Type B pancreatic cell (in vitro differentiated cells): Measurements from ENCODE around the gene SULT2B1. TPM values are rescaled to one million over a fixed set of nuclear protein-coding genes. Genes with fewer than 3 reads are reported as not detected.
"Not testable (repeated sequence)": the region's sequence is repeated elsewhere in the genome, so short reads cannot be mapped to it uniquely, and the experiment has no call there.

Experiments
- DNase-seq: peaks from one replicate; pipeline ENCODE4 v3.0.0; 2021; ENCODE audit warnings: mixed read lengths; ENCODE audit not compliant: unreplicated experiment; ENCODE audit errors: extremely low spot score
- H3K27ac Mint-ChIP-seq: 2 replicates; pipeline ENCODE4 v1.8.0; 2021; ENCODE audit warnings: mild to moderate bottlenecking, mixed read lengths
- H3K27me3 Mint-ChIP-seq: 2 replicates; pipeline ENCODE4 v1.8.0; 2021; ENCODE audit warnings: mixed read lengths
- H3K36me3 Mint-ChIP-seq: 2 replicates; pipeline ENCODE4 v1.8.0; 2021; ENCODE audit warnings: mixed read lengths
- H3K4me1 Mint-ChIP-seq: one replicate; pipeline ENCODE4 v1.8.0; 2021; ENCODE audit warnings: mixed read lengths; ENCODE audit not compliant: unreplicated experiment
- H3K4me3 Mint-ChIP-seq: 2 replicates; pipeline ENCODE4 v1.8.0; 2021; ENCODE audit warnings: mild to moderate bottlenecking, mixed read lengths
- H3K9me3 Mint-ChIP-seq: 2 replicates; pipeline ENCODE4 v1.8.0; 2021; ENCODE audit warnings: mixed read lengths
- total RNA-seq: library from RNA; stranded (reverse); gene quantifications from 2 replicates; pipeline ENCODE4 v1.2.1, GENCODE V29; 2021; ENCODE audit warnings: low replicate concordance
- TF ChIP-seq, protein P1 (sequence below): fragments of 200-600 bp; sonication (generic); conservative IDR thresholded peaks from 2 replicates; pipeline ENCODE4 v1.5.0; 2021; ENCODE audit warnings: antibody characterized with exemption, mild to moderate bottlenecking

SULT2B1 gene
- total RNA-seq, 1 donor from 2014 or later = 0.77 TPM

DNA sequence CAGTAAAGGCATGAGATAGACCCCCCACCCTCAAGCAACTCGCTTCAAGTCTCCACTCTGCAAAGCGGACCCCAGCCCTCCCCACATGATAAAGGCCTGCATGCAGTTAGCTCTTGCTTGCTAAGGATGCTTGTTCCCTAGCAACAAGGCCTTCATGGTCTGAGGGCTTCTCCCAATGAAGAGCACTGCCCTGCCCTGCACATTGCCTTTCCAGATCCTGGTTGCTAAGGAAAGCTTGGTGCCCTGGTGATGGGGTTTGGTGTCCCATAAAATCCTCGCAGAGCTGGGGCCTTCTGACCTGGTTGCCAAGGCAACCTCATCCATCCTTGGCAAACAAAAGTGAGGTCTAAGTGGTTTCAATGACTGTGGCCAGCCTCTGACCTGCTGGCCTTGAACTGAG, 79.3 kb downstream of the SULT2B1 start:
- H3K4me1 Mint-ChIP-seq = peaks cover 28% of the 10 kb centered on the region

DNA sequence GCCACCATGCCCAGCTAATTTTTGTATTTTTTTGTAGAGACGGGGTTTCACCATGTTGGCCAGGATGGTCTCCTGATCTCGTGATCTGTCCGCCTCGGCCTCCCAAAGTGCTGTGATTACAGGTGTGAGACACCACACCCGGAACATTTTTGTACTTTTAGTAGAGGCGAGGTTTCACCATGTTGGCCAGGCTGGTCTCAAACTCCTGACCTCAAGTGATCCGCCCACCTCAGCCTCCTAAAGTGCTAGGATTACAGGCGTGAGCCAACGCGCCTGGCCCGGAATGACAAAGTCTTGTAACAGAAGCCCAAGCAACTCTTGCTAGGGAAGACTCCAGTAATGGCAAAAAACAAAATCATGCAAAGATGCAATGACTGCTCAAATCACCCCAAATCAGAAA, 80.3 kb downstream of the SULT2B1 start:
- H3K9me3 Mint-ChIP-seq, H3K36me3 Mint-ChIP-seq, DNase-seq, H3K27me3 Mint-ChIP-seq: not testable (repeated sequence)
- H3K27ac Mint-ChIP-seq = peak overlapping the region; percentile 96
- H3K4me3 Mint-ChIP-seq = peak overlapping the region; percentile 70
- peaks cover 28% of the 10 kb centered on the region for H3K4me1 Mint-ChIP-seq

More for the DNA sequence above, 79.3 kb downstream of the SULT2B1 start:
- Mint-ChIP-seq H3K9me3 (no peaks in the 10 kb centered on the region), H3K27me3 (no peaks in the 10 kb centered on the region), H3K27ac (peak overlapping the region; percentile 96), H3K4me3 (no peak overlapping the region), H3K36me3 (peaks cover 3% of the 10 kb centered on the region)
- DNase-seq = no peak
- TF ChIP-seq, protein P1, sequence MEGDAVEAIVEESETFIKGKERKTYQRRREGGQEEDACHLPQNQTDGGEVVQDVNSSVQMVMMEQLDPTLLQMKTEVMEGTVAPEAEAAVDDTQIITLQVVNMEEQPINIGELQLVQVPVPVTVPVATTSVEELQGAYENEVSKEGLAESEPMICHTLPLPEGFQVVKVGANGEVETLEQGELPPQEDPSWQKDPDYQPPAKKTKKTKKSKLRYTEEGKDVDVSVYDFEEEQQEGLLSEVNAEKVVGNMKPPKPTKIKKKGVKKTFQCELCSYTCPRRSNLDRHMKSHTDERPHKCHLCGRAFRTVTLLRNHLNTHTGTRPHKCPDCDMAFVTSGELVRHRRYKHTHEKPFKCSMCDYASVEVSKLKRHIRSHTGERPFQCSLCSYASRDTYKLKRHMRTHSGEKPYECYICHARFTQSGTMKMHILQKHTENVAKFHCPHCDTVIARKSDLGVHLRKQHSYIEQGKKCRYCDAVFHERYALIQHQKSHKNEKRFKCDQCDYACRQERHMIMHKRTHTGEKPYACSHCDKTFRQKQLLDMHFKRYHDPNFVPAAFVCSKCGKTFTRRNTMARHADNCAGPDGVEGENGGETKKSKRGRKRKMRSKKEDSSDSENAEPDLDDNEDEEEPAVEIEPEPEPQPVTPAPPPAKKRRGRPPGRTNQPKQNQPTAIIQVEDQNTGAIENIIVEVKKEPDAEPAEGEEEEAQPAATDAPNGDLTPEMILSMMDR = no peak

DNA sequence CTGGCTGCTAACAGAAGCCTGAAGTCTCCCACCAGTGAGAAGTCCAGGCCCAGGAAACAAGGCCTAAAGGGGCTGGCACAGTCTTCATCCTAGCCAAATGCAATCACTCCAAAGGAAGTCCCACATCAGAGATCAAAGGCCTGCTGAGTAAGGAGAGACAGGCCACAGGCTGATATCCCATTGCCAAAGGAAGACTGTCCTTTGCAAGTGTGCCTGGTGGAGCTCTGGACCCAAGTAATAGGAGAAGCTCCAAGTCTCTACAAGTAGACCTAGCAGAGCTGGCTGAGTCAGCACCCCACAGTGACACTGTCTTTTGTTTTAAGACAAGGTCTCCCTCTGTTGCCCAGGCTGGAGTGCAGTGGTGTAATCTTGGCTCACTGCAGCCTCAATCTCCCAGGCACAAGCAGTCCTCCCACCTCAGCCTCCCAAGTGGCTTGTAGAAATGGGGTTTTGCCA, 80.7 kb downstream of the SULT2B1 start:
- H3K36me3 Mint-ChIP-seq = peaks cover 3% of the 10 kb centered on the region
- H3K27ac Mint-ChIP-seq = peak overlapping the region; percentile 96
- peaks cover 28% of the 10 kb centered on the region for H3K4me1 Mint-ChIP-seq
- peak overlapping the region; percentile 70 for H3K4me3 Mint-ChIP-seq
- no peaks in the 10 kb centered on the region for H3K27me3 Mint-ChIP-seq
- TF ChIP-seq, protein P1 = no peak
- DNase-seq = no peak
- H3K9me3 Mint-ChIP-seq = no peaks in the 10 kb centered on the region

DNA sequence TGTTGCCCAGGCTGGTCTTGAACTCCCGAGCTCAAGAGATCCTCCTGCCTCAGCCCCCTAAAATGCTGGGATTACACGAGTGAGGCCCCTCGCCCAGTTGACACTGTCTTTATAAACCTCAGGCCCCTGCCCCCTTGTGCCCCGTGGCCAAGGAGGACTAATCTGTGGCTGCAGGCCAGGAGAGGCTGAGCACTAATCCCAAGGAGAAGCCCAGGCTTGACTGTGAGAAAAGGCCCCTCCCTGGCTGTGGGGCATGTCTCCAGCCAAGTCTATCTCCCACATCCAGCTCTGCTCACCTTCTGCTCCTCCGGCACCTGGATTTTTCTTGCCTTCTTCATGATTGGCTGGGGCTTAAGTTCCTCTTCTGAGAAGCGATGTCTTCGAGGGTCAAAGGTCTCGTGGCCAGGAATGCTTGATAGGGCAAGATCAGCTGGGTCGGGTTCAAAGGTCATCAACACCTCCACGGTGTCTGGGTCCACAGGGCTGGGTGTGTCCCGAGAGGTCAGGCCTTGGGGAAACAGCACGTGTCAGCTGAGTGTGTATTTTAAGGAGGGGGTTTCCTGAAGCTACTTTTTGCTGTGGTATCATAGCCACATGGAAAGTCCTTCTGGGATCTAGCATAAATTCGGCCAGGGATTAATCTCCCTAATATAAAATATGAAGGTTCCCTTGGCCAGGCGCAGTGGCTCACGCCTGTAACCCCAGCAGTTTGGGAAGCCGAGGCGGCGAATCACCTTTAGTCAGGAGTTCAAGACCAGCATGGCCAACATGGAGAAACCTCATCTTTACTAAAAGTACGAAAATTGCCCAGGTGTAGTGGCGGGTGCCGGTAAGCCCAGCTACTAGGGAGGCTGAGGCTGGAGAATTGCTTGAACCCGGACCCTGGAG, 81.4 kb downstream of the SULT2B1 start:
- H3K36me3 Mint-ChIP-seq = peaks cover 6% of the 10 kb centered on the region
- TF ChIP-seq, protein P1 = no peak
- peak overlapping the region; percentile 96 for H3K27ac Mint-ChIP-seq
- H3K9me3 Mint-ChIP-seq = no peaks in the 10 kb centered on the region
- no peak for DNase-seq
- no peaks in the 10 kb centered on the region for H3K27me3 Mint-ChIP-seq
- peak overlapping the region; percentile 28 for H3K4me3 Mint-ChIP-seq
- H3K4me1 Mint-ChIP-seq = peaks cover 31% of the 10 kb centered on the region

DNA sequence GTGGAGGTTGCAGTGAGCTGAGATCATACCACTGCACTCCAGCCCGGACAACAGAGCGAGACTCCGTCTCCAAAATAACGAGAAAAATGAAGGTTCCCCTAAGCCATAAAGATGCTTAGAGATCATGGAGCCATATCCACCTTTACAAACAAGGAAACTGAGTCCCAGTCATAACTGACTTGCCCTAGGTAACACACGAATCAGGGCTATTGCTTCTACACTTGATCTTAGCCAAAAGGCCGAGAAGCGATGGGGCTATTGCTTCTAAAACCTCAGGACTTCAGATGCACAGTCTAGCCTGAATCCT, 82.0 kb downstream of the SULT2B1 start:
- Mint-ChIP-seq H3K4me3 (peak overlapping the region; percentile 86), H3K27me3 (no peaks in the 10 kb centered on the region), H3K27ac (peak overlapping the region; percentile 96), H3K4me1 (peaks cover 34% of the 10 kb centered on the region), H3K36me3 (peaks cover 12% of the 10 kb centered on the region), H3K9me3 (no peaks in the 10 kb centered on the region)
- TF ChIP-seq, protein P1 = no peak
- DNase-seq = no peak
